ENCODE data around the gene NKX2-8.

Gene NKX2-8

GRCh38 chr14:36582011-36582873 lies at the start of gene NKX2-8:
NKX2-8 (minus strand) TSS chr14:36582614; CDS start chr14:36582389, 225 bp downstream.
- no peak for DNase-seq (ENCODE audit: low read depth in 2 of 2)

- no peak for DNase-seq (ENCODE audit: low read depth in 2 of 2)
Observed at GRCh38 chr14:36627981-36628380, 45.6 kb upstream of the NKX2-8 start.

GRCh38 chr14:36626151-36626550 lies 43.7 kb upstream of the NKX2-8 start:
- no peak for DNase-seq (ENCODE audit: low read depth in 2 of 2)

GRCh38 chr14:36625436-36625835 lies 43.0 kb upstream of the NKX2-8 start:
- no peak for DNase-seq (ENCODE audit: low read depth in 2 of 2)

- DNase-seq (ENCODE audit: low read depth in 2 of 2) = no peak
Observed at GRCh38 chr14:36625014-36625413, 42.6 kb upstream of the NKX2-8 start.

- no peak for DNase-seq (ENCODE audit: low read depth in 2 of 2)
Observed at GRCh38 chr14:36619853-36620252, 37.4 kb upstream of the NKX2-8 start.

- DNase-seq (ENCODE audit: low read depth in 2 of 2) = no peak
Observed at GRCh38 chr14:36619131-36619530, 36.7 kb upstream of the NKX2-8 start.

- DNase-seq (ENCODE audit: low read depth in 2 of 2) = no peak
Observed at GRCh38 chr14:36618641-36619040, 36.2 kb upstream of the NKX2-8 start.

GRCh38 chr14:36617824-36618223 lies 35.4 kb upstream of the NKX2-8 start:
- DNase-seq (ENCODE audit: low read depth in 2 of 2) = no peak

- DNase-seq (ENCODE audit: low read depth in 2 of 2) = no peak
Observed at GRCh38 chr14:36605506-36605857, 23.1 kb upstream of the NKX2-8 start.

GRCh38 chr14:36604757-36605505 lies 22.5 kb upstream of the NKX2-8 start:
- DNase-seq (ENCODE audit: low read depth in 2 of 2) = peak in 1 of 2 donors; percentile 19

GRCh38 chr14:36600431-36600830 lies 18.0 kb upstream of the NKX2-8 start:
- DNase-seq (ENCODE audit: low read depth in 2 of 2) = no peak

- DNase-seq (ENCODE audit: low read depth in 2 of 2) = no peak
Observed at GRCh38 chr14:36591482-36591881, 9.1 kb upstream of the NKX2-8 start.

- no peak for DNase-seq (ENCODE audit: low read depth in 2 of 2)
Observed at GRCh38 chr14:36588788-36589187, 6.4 kb upstream of the NKX2-8 start.

GRCh38 chr14:36588119-36588518 lies 5.7 kb upstream of the NKX2-8 start:
- no peak for DNase-seq (ENCODE audit: low read depth in 2 of 2)

GRCh38 chr14:36585100-36585499 lies 2.7 kb upstream of the NKX2-8 start:
- no peak for DNase-seq (ENCODE audit: low read depth in 2 of 2)

- DNase-seq (ENCODE audit: low read depth in 2 of 2) = no peak
Observed at GRCh38 chr14:36583893-36584811, 1.7 kb upstream of the NKX2-8 start.

GRCh38 chr14:36583242-36583892 lies 953 bp upstream of the NKX2-8 start:
- DNase-seq (ENCODE audit: low read depth in 2 of 2) = no peak

- DNase-seq (ENCODE audit: low read depth in 2 of 2) = no peak
Observed at GRCh38 chr14:36582874-36583241, 444 bp upstream of the NKX2-8 start.

GRCh38 chr14:36580856-36581831 lies 1.3 kb downstream of the NKX2-8 start:
- DNase-seq (ENCODE audit: low read depth in 2 of 2) = no peak

Data from stimulated activated CD4-positive, alpha-beta T cell treated with anti-CD3 and anti-CD28 coated beads, Interleukin-4, amount 100 ng/mL, for 48 hours (primary cell).